GM23338 (cell line): ENCODE data around the gene FOXJ3. TPM values are rescaled to one million over a fixed set of nuclear protein-coding genes. Genes with fewer than 3 reads are reported as not detected.

ENCODE experiments used
- ATAC-seq: fragments of 200-7000 bp; cut with Tn5 transposase; 3 replicates; pipeline ENCODE4 v1.9.1; 2020
- DNase-seq: peaks from one replicate; pipeline ENCODE4 v3.0.0-alpha.2; 2015; ENCODE audit warnings: low spot score
- H2AFZ ChIP-seq: fragments of 200-600 bp; sonication (generic); 2 replicates; pipeline ENCODE4 v1.8.0; 2016; ENCODE audit warnings: antibody characterized with exemption, mild to moderate bottlenecking, moderate library complexity
- H3F3A ChIP-seq: fragments of 200-600 bp; sonication (generic); replicated peaks from 2 replicates; pipeline ENCODE4 v1.8.0; 2017; ENCODE audit warnings: antibody characterized with exemption, mixed run types, low read depth
- H3K27ac ChIP-seq: fragments of 200-600 bp; sonication (generic); 2 replicates; pipeline ENCODE4 v1.6.1; 2016; ENCODE audit warnings: low read depth
- H3K27me3 ChIP-seq: fragments of 200-600 bp; sonication (generic); 2 replicates; pipeline ENCODE4 v1.8.0; 2016; ENCODE audit warnings: mild to moderate bottlenecking, mixed run types, moderate library complexity; ENCODE audit not compliant: insufficient read depth
- H3K36me3 ChIP-seq: fragments of 200-600 bp; sonication (generic); 2 replicates; pipeline ENCODE4 v1.8.0; 2016; ENCODE audit warnings: mild to moderate bottlenecking; ENCODE audit not compliant: insufficient read depth
- H3K4me1 ChIP-seq: fragments of 200-600 bp; sonication (generic); 2 replicates; pipeline ENCODE4 v1.8.0; 2016; ENCODE audit warnings: mild to moderate bottlenecking, moderate library complexity; ENCODE audit not compliant: insufficient read depth
- H3K4me2 ChIP-seq: fragments of 200-600 bp; sonication (generic); 2 replicates; pipeline ENCODE4 v1.7.1; 2017; ENCODE audit warnings: mixed run types
- H3K4me3 ChIP-seq: fragments of 200-600 bp; sonication (generic); 2 replicates; pipeline ENCODE4 v1.6.1; 2016; ENCODE audit warnings: mixed run types
- H3K79me2 ChIP-seq: fragments of 200-600 bp; sonication (generic); replicated peaks from 2 replicates; pipeline ENCODE4 v1.8.0; 2017; ENCODE audit warnings: mild to moderate bottlenecking; ENCODE audit not compliant: insufficient read depth
- H3K9me2 ChIP-seq: fragments of 200-600 bp; sonication (generic); 2 replicates; pipeline ENCODE4 v1.8.0; 2017; ENCODE audit not compliant: insufficient read depth
- H4K20me1 ChIP-seq: fragments of 200-600 bp; sonication (generic); replicated peaks from 2 replicates; pipeline ENCODE4 v1.8.0; 2017; ENCODE audit warnings: mild to moderate bottlenecking; ENCODE audit not compliant: insufficient read depth
- H3K27ac Mint-ChIP-seq: 2 replicates; pipeline ENCODE4 v1.8.0; 2020; ENCODE audit warnings: inconsistent platforms, mild to moderate bottlenecking, moderate library complexity, mixed read lengths
- H3K27me3 Mint-ChIP-seq: 3 replicates; pipeline ENCODE4 v1.8.0; 2022; ENCODE audit warnings: low read depth, mild to moderate bottlenecking, moderate library complexity, mixed read lengths, inconsistent platforms; ENCODE audit not compliant: insufficient read depth, poor library complexity
- H3K36me3 Mint-ChIP-seq: 3 replicates; pipeline ENCODE4 v1.8.0; 2021; ENCODE audit warnings: low read depth, mild to moderate bottlenecking, inconsistent platforms, moderate library complexity, mixed read lengths
- H3K4me1 Mint-ChIP-seq: 3 replicates; pipeline ENCODE4 v1.8.0; 2020; ENCODE audit warnings: mild to moderate bottlenecking, inconsistent platforms, mixed read lengths
- H3K4me3 Mint-ChIP-seq: 3 replicates; pipeline ENCODE4 v1.8.0; 2021; ENCODE audit warnings: moderate library complexity, mild to moderate bottlenecking, inconsistent platforms, mixed read lengths
- H3K9me3 Mint-ChIP-seq: 3 replicates; pipeline ENCODE4 v1.8.0; 2020; ENCODE audit warnings: moderate library complexity, mild to moderate bottlenecking, inconsistent platforms, mixed read lengths
- CREB1 ChIP-seq: fragments of 250-450 bp; sonication (Bioruptor Pico); IDR thresholded peaks from 2 replicates; pipeline ENCODE4 v1.5.0; 2020; ENCODE audit warnings: low read depth, mild to moderate bottlenecking, moderate library complexity
- ETS1 ChIP-seq: IDR thresholded peaks from 2 replicates; pipeline ENCODE4 v1.6.1; 2016; ENCODE audit warnings: antibody characterized with exemption
- EZH2 ChIP-seq: fragments of 200-600 bp; sonication (generic); IDR thresholded peaks from one replicate; pipeline ENCODE4 v1.8.0; 2017; ENCODE audit warnings: antibody characterized with exemption, mild to moderate bottlenecking, low read depth; ENCODE audit not compliant: unreplicated experiment
- JUNB ChIP-seq: IDR thresholded peaks from one replicate; pipeline ENCODE4 v1.6.1; 2016; ENCODE audit warnings: antibody characterized with exemption; ENCODE audit not compliant: unreplicated experiment
- NANOG ChIP-seq: IDR thresholded peaks from 2 replicates; pipeline ENCODE4 v1.6.1; 2016; ENCODE audit warnings: antibody characterized with exemption, borderline replicate concordance
- POLR2AphosphoS5 ChIP-seq: IDR thresholded peaks from 2 replicates; pipeline ENCODE4 v1.6.1; 2016; ENCODE audit warnings: antibody characterized with exemption, low read depth
- REST ChIP-seq: IDR thresholded peaks from one replicate; pipeline ENCODE4 v1.6.1; 2018; ENCODE audit warnings: antibody characterized with exemption; ENCODE audit not compliant: unreplicated experiment
- STAT1 ChIP-seq: IDR thresholded peaks from one replicate; pipeline ENCODE4 v1.6.1; 2016; ENCODE audit warnings: antibody characterized with exemption; ENCODE audit not compliant: unreplicated experiment
- ZNF114 ChIP-seq: fragments of 250-450 bp; sonication (Bioruptor Pico); IDR thresholded peaks from 2 replicates; pipeline ENCODE4 v1.5.0; 2020; ENCODE audit warnings: mild to moderate bottlenecking, moderate library complexity
- ZNF331 ChIP-seq: fragments of 250-450 bp; sonication (Bioruptor Pico); IDR thresholded peaks from 2 replicates; pipeline ENCODE4 v1.5.0; 2020; ENCODE audit warnings: low read depth, mild to moderate bottlenecking, moderate library complexity
- polyA plus RNA-seq: library from polyadenylated mRNA; unstranded; fragments of >200 nt; fragmentation: Nextera tagmentation; extraction: Ambion mirVana; gene quantifications from 2 replicates; pipeline ENCODE4 v1.2.1, GENCODE V29; 2016
- total RNA-seq: library from RNA; depleted of rRNA; stranded (reverse); fragments of >200 nt; shearing (Covaris generic); gene quantifications from 2 replicates; pipeline ENCODE4 v1.2.3, GENCODE V29; 2014
- TF ChIP-seq, protein P1 (sequence below): fragments of 250-450 bp; sonication (Bioruptor Pico); IDR thresholded peaks from 2 replicates; pipeline ENCODE4 v1.5.0; 2020; ENCODE audit warnings: mild to moderate bottlenecking, moderate library complexity

FOXJ3 gene
- total and polyA plus RNA-seq, 2 experiments from 2014 or later = 36.6 to 53.3 TPM

GRCh38 chr1:42340093-42340492, 5.1 kb upstream of the FOXJ3 start:
- Histone ChIP-seq H4K20me1 (no peaks in the 10 kb centered on the region), H3K4me3 (no peak overlapping the region), H3K79me2 (no peaks in the 10 kb centered on the region), H3K4me1 (peaks cover 34% of the 10 kb centered on the region), H3K36me3 (no peaks in the 10 kb centered on the region), H3K9me2 (no peaks in the 10 kb centered on the region), H3K27ac (peak overlapping the region; percentile 28; the same call in 1 of the 2 replicates), H3K4me2 (peak overlapping the region; percentile 34; the same call in 1 of the 2 replicates), H3F3A (0 out of 2 replicates have a peak, but pooled peaks cover 6% of the 10 kb centered on the region), H3K27me3 (no peaks in the 10 kb centered on the region), H2AFZ (no peak overlapping the region)
- Mint-ChIP-seq H3K4me3 (no peak overlapping the region), H3K27ac (no peak overlapping the region; the same call in 1 of the 2 replicates), H3K27me3 (peaks cover 9% of the 10 kb centered on the region), H3K36me3 (no peaks in the 10 kb centered on the region; the same call in 2 of the 3 replicates), H3K4me1 (peaks cover 30% of the 10 kb centered on the region), H3K9me3 (no peaks in the 10 kb centered on the region; the same call in 2 of the 3 replicates)
- no peak for ATAC-seq
- peak; percentile 26 for DNase-seq
- TF ChIP-seq REST (no peak), POLR2AphosphoS5 (no peak), ZNF114 (CRISPR knock-in tag) (no peak), CREB1 (CRISPR knock-in tag) (no peak), ETS1 (no peak), ZNF331 (CRISPR knock-in tag) (no peak), EZH2 (no peak), STAT1 (no peak), JUNB (no peak), NANOG (no peak)
- TF ChIP-seq, protein P1, sequence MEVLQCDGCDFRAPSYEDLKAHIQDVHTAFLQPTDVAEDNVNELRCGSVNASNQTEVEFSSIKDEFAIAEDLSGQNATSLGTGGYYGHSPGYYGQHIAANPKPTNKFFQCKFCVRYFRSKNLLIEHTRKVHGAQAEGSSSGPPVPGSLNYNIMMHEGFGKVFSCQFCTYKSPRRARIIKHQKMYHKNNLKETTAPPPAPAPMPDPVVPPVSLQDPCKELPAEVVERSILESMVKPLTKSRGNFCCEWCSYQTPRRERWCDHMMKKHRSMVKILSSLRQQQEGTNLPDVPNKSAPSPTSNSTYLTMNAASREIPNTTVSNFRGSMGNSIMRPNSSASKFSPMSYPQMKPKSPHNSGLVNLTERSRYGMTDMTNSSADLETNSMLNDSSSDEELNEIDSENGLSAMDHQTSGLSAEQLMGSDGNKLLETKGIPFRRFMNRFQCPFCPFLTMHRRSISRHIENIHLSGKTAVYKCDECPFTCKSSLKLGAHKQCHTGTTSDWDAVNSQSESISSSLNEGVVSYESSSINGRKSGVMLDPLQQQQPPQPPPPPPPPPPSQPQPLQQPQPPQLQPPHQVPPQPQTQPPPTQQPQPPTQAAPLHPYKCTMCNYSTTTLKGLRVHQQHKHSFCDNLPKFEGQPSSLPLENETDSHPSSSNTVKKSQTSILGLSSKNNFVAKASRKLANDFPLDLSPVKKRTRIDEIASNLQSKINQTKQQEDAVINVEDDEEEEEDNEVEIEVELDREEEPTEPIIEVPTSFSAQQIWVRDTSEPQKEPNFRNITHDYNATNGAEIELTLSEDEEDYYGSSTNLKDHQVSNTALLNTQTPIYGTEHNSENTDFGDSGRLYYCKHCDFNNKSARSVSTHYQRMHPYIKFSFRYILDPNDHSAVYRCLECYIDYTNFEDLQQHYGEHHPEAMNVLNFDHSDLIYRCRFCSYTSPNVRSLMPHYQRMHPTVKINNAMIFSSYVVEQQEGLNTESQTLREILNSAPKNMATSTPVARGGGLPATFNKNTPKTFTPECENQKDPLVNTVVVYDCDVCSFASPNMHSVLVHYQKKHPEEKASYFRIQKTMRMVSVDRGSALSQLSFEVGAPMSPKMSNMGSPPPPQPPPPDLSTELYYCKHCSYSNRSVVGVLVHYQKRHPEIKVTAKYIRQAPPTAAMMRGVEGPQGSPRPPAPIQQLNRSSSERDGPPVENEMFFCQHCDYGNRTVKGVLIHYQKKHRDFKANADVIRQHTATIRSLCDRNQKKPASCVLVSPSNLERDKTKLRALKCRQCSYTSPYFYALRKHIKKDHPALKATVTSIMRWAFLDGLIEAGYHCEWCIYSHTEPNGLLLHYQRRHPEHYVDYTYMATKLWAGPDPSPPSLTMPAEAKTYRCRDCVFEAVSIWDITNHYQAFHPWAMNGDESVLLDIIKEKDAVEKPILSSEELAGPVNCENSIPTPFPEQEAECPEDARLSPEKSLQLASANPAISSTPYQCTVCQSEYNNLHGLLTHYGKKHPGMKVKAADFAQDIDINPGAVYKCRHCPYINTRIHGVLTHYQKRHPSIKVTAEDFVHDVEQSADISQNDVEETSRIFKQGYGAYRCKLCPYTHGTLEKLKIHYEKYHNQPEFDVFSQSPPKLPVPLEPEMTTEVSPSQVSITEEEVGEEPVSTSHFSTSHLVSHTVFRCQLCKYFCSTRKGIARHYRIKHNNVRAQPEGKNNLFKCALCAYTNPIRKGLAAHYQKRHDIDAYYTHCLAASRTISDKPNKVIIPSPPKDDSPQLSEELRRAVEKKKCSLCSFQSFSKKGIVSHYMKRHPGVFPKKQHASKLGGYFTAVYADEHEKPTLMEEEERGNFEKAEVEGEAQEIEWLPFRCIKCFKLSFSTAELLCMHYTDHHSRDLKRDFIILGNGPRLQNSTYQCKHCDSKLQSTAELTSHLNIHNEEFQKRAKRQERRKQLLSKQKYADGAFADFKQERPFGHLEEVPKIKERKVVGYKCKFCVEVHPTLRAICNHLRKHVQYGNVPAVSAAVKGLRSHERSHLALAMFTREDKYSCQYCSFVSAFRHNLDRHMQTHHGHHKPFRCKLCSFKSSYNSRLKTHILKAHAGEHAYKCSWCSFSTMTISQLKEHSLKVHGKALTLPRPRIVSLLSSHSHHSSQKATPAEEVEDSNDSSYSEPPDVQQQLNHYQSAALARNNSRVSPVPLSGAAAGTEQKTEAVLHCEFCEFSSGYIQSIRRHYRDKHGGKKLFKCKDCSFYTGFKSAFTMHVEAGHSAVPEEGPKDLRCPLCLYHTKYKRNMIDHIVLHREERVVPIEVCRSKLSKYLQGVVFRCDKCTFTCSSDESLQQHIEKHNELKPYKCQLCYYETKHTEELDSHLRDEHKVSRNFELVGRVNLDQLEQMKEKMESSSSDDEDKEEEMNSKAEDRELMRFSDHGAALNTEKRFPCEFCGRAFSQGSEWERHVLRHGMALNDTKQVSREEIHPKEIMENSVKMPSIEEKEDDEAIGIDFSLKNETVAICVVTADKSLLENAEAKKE = no peak
